ENCODE results near the gene CKLF. TPM values are rescaled to one million over a fixed set of nuclear protein-coding genes. Genes with fewer than 3 reads are reported as not detected.
"Not testable (repeated sequence)": the region's sequence is repeated elsewhere in the genome, so short reads cannot be mapped to it uniquely, and the experiment has no call there.

CKLF gene
- total RNA-seq, 6 donors from 2014 or later, result 18.2 to 71.7 (median 47.4) TPM

DNA sequence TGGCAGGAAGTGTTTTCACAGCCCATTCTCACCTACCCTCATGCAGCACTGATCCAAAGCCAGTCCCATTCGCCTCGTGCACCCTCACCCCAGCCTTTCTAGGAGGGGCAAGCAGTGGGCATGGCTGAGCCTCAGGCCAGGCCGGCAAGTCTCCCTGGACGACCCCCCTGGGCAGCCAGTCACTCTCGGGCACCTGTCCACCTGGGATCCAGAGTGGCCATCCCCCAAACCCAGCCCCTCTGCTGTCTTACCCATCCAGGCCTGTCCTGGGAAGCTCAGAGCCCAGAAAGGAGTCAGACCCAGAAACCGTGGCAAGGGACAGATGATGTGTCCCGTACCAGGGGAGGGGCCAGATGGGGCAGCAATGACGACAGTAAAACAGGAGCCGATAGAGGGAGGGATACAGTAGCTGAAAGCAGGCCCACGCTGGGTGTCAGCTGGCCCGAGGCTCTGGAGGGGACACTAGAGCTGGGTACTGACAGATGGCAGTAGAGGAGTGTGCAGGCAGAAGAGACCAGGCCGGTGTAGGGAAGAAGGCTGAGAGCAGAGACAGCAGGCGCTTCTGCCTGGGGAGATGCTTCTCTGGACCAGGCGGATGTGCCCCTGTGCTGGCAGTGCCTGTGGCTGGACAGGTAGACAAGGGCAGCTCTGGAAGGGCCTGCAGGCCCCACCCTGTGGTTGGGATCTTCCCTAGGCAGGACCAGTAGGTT is 57.9 kb downstream of the CKLF start:
- Histone ChIP-seq H3K4me3 (no peak overlapping the region), H3K27me3 (no peaks in the 10 kb centered on the region), H3K27ac (no peak overlapping the region), H3K4me1 (peaks cover 19 to 31% (median 29%) of the 10 kb centered on the region in 4 donors), H3K9me3 (no peaks in the 10 kb centered on the region), H3K36me3 (peaks cover 10 to 72% (median 49%) of the 10 kb centered on the region in 4 donors)
- TF ChIP-seq POLR2A (IDR thresholded peaks at IDR 0.05) (no peak), EP300 (IDR thresholded peaks at IDR 0.05) (no peak), POLR2AphosphoS5 (IDR thresholded peaks at IDR 0.05) (no peak)
- TF ChIP-seq, protein P1, sequence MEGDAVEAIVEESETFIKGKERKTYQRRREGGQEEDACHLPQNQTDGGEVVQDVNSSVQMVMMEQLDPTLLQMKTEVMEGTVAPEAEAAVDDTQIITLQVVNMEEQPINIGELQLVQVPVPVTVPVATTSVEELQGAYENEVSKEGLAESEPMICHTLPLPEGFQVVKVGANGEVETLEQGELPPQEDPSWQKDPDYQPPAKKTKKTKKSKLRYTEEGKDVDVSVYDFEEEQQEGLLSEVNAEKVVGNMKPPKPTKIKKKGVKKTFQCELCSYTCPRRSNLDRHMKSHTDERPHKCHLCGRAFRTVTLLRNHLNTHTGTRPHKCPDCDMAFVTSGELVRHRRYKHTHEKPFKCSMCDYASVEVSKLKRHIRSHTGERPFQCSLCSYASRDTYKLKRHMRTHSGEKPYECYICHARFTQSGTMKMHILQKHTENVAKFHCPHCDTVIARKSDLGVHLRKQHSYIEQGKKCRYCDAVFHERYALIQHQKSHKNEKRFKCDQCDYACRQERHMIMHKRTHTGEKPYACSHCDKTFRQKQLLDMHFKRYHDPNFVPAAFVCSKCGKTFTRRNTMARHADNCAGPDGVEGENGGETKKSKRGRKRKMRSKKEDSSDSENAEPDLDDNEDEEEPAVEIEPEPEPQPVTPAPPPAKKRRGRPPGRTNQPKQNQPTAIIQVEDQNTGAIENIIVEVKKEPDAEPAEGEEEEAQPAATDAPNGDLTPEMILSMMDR (IDR thresholded peaks at IDR 0.05), result no peak
- WGBS, 2 donors, result 89 to 90% methylated on average over 10 to 14 of the region's 14 CpGs
- no peak for DNase-seq
- ATAC-seq (ENCODE audit: low FRiP score in 2 of 2), result no peak

DNA sequence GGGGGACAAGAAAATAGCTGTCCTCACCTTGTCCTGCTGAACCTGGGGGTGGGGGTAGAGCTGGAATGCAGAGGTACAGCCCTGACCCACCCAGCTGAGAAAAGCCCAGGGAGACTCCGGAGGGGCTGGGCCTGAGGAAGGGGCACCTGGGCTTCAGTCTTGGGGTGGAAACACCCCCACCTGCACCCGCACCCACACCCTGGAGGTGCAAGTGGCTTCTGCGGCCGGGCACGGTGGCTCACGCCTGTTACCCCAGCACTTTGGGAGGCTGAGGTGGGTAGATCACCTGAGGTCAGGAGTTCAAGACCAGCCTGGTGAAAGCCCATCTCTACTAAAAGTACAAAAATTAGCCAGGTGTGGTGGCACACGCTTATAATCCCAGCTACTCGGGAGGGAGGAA is 59.5 kb downstream of the CKLF start:
- Histone ChIP-seq H3K36me3 (peaks cover 10 to 75% (median 49%) of the 10 kb centered on the region in 4 donors), H3K4me1 (peaks cover 5 to 18% (median 15%) of the 10 kb centered on the region in 4 donors)
- not testable (repeated sequence) for H3K27me3 ChIP-seq; DNase-seq; H3K27ac ChIP-seq; H3K4me3 ChIP-seq; H3K9me3 ChIP-seq; ATAC-seq (ENCODE audit: low FRiP score in 2 of 2)
- 89 to 94% methylated on average over 7 to 8 of the region's 8 CpGs for WGBS, 2 donors

- ATAC-seq (ENCODE audit: low FRiP score in 2 of 2) (no peak), DNase-seq (no peak)
- no peak for TF ChIP-seq EP300 (IDR thresholded peaks at IDR 0.05)
- no peak for TF ChIP-seq POLR2AphosphoS5 (IDR thresholded peaks at IDR 0.05)
- TF ChIP-seq POLR2A (IDR thresholded peaks at IDR 0.05), result no peak
- TF ChIP-seq, protein P1 (IDR thresholded peaks at IDR 0.05), result no peak
- peaks cover 10 to 75% (median 49%) of the 10 kb centered on the region in 4 donors for H3K36me3 ChIP-seq
- peaks cover 5 to 18% (median 14%) of the 10 kb centered on the region in 4 donors for H3K4me1 ChIP-seq
- no peaks in the 10 kb centered on the region for H3K9me3 ChIP-seq
- no peak overlapping the region for H3K4me3 ChIP-seq
- no peak overlapping the region for H3K27ac ChIP-seq
- no peaks in the 10 kb centered on the region for H3K27me3 ChIP-seq
- 89 to 98% methylated on average over 11 to 13 of the region's 14 CpGs for WGBS, 2 donors
Observed at GRCh38 chr16:66612422-66612821, 60.0 kb downstream of the CKLF start.

GRCh38 chr16:66614161-66614802 is 61.9 kb downstream of the CKLF start:
- no peaks in the 10 kb centered on the region for H3K27me3 ChIP-seq
- no peaks in the 10 kb centered on the region for H3K9me3 ChIP-seq
- no peak overlapping the region for H3K4me3 ChIP-seq
- no peak overlapping the region for H3K27ac ChIP-seq
- no peak for ATAC-seq (ENCODE audit: low FRiP score in 2 of 2)
- no peak for DNase-seq
- 85 to 90% methylated on average over 7 to 12 of the region's 12 CpGs for WGBS, 2 donors
- no peak for TF ChIP-seq EP300 (IDR thresholded peaks at IDR 0.05)
- TF ChIP-seq POLR2A (IDR thresholded peaks at IDR 0.05), result no peak
- TF ChIP-seq, protein P1 (IDR thresholded peaks at IDR 0.05), result no peak
- TF ChIP-seq POLR2AphosphoS5 (IDR thresholded peaks at IDR 0.05), result no peak
- peaks cover 10 to 62% (median 49%) of the 10 kb centered on the region in 4 donors for H3K36me3 ChIP-seq
- H3K4me1 ChIP-seq, result peaks cover 0 to 6% (median under 1%) of the 10 kb centered on the region in 4 donors

Small RNA genes lying within 50 kb of the gene (small RNA-seq; reads per million reads assigned to genes)
- gene CKLF-CMTM1, result 0 to 0.11 (median 0) reads per million in 4 donors

Other genes starting within 250 kb of the CKLF start
- 100 to 1,000 TPM in 3 of 6 donors, 10 to 100 TPM in 3; 54.5 to 146 (median 89.8) TPM for gene CDH5, start 185.9 kb upstream of the CKLF start, total RNA-seq
- gene BEAN1, start 125.3 kb upstream of the CKLF start, total RNA-seq, result 1 to 10 TPM in 1 of 6 donors, under 1 TPM in 3, not detected in 2; 0.22 to 1.0 (median 0.35) TPM
- gene TK2, start 2.5 kb upstream of the CKLF start, total RNA-seq, result 10 to 100 TPM; 28.2 to 54.0 (median 36.6) TPM
- gene CMTM1, start 13.9 kb downstream of the CKLF start, total RNA-seq, result 1 to 10 TPM in 2 of 6 donors, under 1 TPM in 2, not detected in 2; 0.61 to 9.5 (median 2.6) TPM
- 1 to 10 TPM in 3 of 6 donors, under 1 TPM in 1, not detected in 2; 0.55 to 4.4 (median 3.4) TPM for gene CMTM2, start 26.9 kb downstream of the CKLF start, total RNA-seq
- gene CMTM3, start 52.1 kb downstream of the CKLF start, total RNA-seq, result 10 to 100 TPM in 5 of 6 donors, 1 to 10 TPM in 1; 4.2 to 52.1 (median 23.6) TPM
- gene CMTM4, start 144.2 kb downstream of the CKLF start, total RNA-seq, result 10 to 100 TPM; 35.6 to 82.1 (median 55.1) TPM
- gene DYNC1LI2, start 199.0 kb downstream of the CKLF start, total RNA-seq, result 100 to 1,000 TPM in 5 of 6 donors, 10 to 100 TPM in 1; 91.5 to 190 (median 132) TPM
- gene TERB1, start 249.0 kb downstream of the CKLF start, total RNA-seq, result under 1 TPM in 2 of 6 donors, not detected in 4; 0.31 to 0.55 TPM